ENCODE measurements around the gene VPS37D.

DNA sequence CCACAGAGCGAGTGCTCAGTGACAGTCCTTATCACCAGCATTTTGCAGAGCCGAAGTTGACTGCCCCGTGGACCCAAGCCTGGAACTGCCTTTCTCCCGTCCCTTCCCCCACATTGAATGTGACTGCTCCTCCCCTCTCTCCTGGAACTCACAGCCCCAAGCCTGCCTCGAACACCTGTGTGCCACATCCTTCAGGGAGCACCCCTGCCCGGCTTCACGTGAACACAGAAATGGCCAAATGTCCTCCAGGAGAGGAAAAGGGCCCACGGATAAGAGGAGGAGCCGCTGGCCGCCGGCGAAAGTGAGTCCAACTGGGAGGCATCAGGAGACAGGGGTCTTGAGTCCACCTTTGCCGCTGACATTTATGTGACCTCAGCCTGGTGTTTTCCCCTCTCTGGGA is 35.6 kb downstream of the VPS37D start:
- TF ChIP-seq CTCF (IDR thresholded peaks at IDR 0.05) (no peak), TCF7 (CRISPR knock-in tag; IDR thresholded peaks at IDR 0.05; ENCODE audit: low read depth) (no peak), NFE2L1 (CRISPR knock-in tag; IDR thresholded peaks at IDR 0.05) (no peak), USF2 (CRISPR knock-in tag; IDR thresholded peaks at IDR 0.05) (no peak), SP1 (CRISPR knock-in tag; conservative IDR thresholded peaks at IDR 0.05) (no peak; the same call in 1 of the 2 replicates), ATF2 (CRISPR knock-in tag; IDR thresholded peaks at IDR 0.05; ENCODE audit: borderline replicate concordance, low read depth) (no peak), CREM (CRISPR knock-in tag; IDR thresholded peaks at IDR 0.05) (no peak), MAX (CRISPR knock-in tag; IDR thresholded peaks at IDR 0.05) (no peak), ZNF138 (CRISPR knock-in tag; conservative IDR thresholded peaks at IDR 0.05) (no peak), ESRRA (CRISPR knock-in tag; IDR thresholded peaks at IDR 0.05; ENCODE audit: borderline replicate concordance) (no peak), ZNF416 (CRISPR knock-in tag; IDR thresholded peaks at IDR 0.05) (no peak)
- TF ChIP-seq, protein P1, sequence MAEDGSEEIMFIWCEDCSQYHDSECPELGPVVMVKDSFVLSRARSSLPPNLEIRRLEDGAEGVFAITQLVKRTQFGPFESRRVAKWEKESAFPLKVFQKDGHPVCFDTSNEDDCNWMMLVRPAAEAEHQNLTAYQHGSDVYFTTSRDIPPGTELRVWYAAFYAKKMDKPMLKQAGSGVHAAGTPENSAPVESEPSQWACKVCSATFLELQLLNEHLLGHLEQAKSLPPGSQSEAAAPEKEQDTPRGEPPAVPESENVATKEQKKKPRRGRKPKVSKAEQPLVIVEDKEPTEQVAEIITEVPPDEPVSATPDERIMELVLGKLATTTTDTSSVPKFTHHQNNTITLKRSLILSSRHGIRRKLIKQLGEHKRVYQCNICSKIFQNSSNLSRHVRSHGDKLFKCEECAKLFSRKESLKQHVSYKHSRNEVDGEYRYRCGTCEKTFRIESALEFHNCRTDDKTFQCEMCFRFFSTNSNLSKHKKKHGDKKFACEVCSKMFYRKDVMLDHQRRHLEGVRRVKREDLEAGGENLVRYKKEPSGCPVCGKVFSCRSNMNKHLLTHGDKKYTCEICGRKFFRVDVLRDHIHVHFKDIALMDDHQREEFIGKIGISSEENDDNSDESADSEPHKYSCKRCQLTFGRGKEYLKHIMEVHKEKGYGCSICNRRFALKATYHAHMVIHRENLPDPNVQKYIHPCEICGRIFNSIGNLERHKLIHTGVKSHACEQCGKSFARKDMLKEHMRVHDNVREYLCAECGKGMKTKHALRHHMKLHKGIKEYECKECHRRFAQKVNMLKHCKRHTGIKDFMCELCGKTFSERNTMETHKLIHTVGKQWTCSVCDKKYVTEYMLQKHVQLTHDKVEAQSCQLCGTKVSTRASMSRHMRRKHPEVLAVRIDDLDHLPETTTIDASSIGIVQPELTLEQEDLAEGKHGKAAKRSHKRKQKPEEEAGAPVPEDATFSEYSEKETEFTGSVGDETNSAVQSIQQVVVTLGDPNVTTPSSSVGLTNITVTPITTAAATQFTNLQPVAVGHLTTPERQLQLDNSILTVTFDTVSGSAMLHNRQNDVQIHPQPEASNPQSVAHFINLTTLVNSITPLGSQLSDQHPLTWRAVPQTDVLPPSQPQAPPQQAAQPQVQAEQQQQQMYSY (CRISPR knock-in tag; IDR thresholded peaks at IDR 0.05): no peak
- TF ChIP-seq, protein P2, sequence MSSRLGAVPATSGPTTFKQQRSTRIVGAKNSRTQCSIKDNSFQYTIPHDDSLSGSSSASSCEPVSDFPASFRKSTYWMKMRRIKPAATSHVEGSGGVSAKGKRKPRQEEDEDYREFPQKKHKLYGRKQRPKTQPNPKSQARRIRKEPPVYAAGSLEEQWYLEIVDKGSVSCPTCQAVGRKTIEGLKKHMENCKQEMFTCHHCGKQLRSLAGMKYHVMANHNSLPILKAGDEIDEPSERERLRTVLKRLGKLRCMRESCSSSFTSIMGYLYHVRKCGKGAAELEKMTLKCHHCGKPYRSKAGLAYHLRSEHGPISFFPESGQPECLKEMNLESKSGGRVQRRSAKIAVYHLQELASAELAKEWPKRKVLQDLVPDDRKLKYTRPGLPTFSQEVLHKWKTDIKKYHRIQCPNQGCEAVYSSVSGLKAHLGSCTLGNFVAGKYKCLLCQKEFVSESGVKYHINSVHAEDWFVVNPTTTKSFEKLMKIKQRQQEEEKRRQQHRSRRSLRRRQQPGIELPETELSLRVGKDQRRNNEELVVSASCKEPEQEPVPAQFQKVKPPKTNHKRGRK (CRISPR knock-in tag; IDR thresholded peaks at IDR 0.05; ENCODE audit: borderline replicate concordance): no peak

Measured in WTC11 (cell line).